Nephron (organoid): Measurements from ENCODE around the gene RTN1.

Experiments
- H3K27ac Mint-ChIP-seq, 3 experiments: 2 replicates each; pipeline ENCODE4 v1.8.0; 2020; ENCODE audit warnings: mixed read lengths in 3 of 3, mild to moderate bottlenecking in 2 of 3, moderate library complexity in 1 of 3
- H3K27me3 Mint-ChIP-seq: 2 replicates; pipeline ENCODE4 v1.8.0; 2021; ENCODE audit warnings: low read depth, mild to moderate bottlenecking, moderate library complexity, mixed read lengths
- H3K36me3 Mint-ChIP-seq: 2 replicates; pipeline ENCODE4 v1.8.0; 2020; ENCODE audit warnings: low read depth, mixed read lengths
- H3K4me1 Mint-ChIP-seq: 2 replicates; pipeline ENCODE4 v1.8.0; 2020; ENCODE audit warnings: mixed read lengths
- H3K4me3 Mint-ChIP-seq, 3 experiments: 2 replicates each; pipeline ENCODE4 v1.8.0; 2020; ENCODE audit warnings: mild to moderate bottlenecking in 3 of 3, mixed read lengths in 3 of 3, moderate library complexity in 2 of 3
- H3K9me3 Mint-ChIP-seq: 2 replicates; pipeline ENCODE4 v1.8.0; 2020; ENCODE audit warnings: mixed read lengths
- TF ChIP-seq, protein P1 (sequence below), 3 experiments: fragments of 200-600 bp; sonication (generic); IDR thresholded peaks; one replicate each; pipeline ENCODE4 v1.5.0; 2021; ENCODE audit warnings: antibody characterized with exemption in 3 of 3; ENCODE audit not compliant: unreplicated experiment in 3 of 3

Gene RTN1

GRCh38 chr14:59913187-59913586 lies 42.6 kb upstream of the RTN1 start:
- no peaks in the 10 kb centered on the region for H3K4me1 Mint-ChIP-seq
- H3K4me3 Mint-ChIP-seq: no peak overlapping the region
- TF ChIP-seq, protein P1, sequence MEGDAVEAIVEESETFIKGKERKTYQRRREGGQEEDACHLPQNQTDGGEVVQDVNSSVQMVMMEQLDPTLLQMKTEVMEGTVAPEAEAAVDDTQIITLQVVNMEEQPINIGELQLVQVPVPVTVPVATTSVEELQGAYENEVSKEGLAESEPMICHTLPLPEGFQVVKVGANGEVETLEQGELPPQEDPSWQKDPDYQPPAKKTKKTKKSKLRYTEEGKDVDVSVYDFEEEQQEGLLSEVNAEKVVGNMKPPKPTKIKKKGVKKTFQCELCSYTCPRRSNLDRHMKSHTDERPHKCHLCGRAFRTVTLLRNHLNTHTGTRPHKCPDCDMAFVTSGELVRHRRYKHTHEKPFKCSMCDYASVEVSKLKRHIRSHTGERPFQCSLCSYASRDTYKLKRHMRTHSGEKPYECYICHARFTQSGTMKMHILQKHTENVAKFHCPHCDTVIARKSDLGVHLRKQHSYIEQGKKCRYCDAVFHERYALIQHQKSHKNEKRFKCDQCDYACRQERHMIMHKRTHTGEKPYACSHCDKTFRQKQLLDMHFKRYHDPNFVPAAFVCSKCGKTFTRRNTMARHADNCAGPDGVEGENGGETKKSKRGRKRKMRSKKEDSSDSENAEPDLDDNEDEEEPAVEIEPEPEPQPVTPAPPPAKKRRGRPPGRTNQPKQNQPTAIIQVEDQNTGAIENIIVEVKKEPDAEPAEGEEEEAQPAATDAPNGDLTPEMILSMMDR (IDR thresholded peaks at IDR 0.05; ENCODE audit: unreplicated experiment in 3 of 3): no peak
- no peaks in the 10 kb centered on the region for H3K9me3 Mint-ChIP-seq
- H3K27ac Mint-ChIP-seq: no peak overlapping the region
- no peaks in the 10 kb centered on the region for H3K27me3 Mint-ChIP-seq
- peaks cover 13% of the 10 kb centered on the region for H3K36me3 Mint-ChIP-seq

DNA sequence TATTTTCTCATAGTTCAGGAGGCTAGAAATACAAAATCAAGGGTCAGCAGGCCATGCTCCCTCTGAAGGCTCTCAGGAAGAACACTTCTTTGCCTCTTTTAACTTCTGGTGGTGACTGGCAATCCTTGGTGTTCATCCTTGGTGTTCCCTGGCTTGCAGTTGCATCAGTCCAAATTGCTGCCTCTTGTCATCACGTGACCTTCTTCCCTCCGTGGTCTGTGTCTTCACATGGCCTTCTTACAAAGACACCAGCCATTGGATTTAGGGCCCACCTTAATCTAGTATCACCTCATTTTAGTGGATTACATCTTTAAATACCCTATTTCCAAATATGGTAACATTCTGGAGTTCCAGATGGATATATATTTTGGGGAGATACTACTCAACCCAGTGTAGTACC lies 41.9 kb upstream of the RTN1 start:
- peaks cover 13% of the 10 kb centered on the region for H3K36me3 Mint-ChIP-seq
- H3K4me3 Mint-ChIP-seq: no peak overlapping the region
- no peaks in the 10 kb centered on the region for H3K9me3 Mint-ChIP-seq
- H3K27me3 Mint-ChIP-seq: no peaks in the 10 kb centered on the region
- TF ChIP-seq, protein P1 (IDR thresholded peaks at IDR 0.05; ENCODE audit: unreplicated experiment in 3 of 3): no peak
- no peaks in the 10 kb centered on the region for H3K4me1 Mint-ChIP-seq
- no peak overlapping the region for H3K27ac Mint-ChIP-seq

DNA sequence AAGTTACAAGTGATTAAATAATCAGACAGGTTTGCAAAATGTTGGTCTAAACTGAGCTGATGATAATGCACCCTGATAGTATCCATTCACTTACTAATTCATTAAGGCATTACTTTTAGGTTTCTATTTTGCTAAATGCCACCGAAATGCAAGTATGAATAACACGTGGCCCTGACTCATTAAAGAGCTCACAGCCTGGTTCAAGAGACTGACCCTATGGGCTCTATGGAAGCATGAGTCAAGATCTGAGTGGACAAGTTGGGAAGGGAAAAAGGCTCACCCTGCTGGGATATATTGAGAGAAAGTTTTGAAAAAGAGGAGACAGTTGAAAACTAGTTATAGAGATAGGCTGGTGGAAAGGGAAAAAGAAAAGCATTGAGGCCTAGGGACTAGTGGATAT lies 34.6 kb upstream of the RTN1 start:
- no peaks in the 10 kb centered on the region for H3K36me3 Mint-ChIP-seq
- H3K4me3 Mint-ChIP-seq: no peak overlapping the region
- no peaks in the 10 kb centered on the region for H3K27me3 Mint-ChIP-seq
- H3K27ac Mint-ChIP-seq: no peak overlapping the region
- H3K9me3 Mint-ChIP-seq: no peaks in the 10 kb centered on the region
- H3K4me1 Mint-ChIP-seq: no peaks in the 10 kb centered on the region
- TF ChIP-seq, protein P1 (IDR thresholded peaks at IDR 0.05; ENCODE audit: unreplicated experiment in 3 of 3): no peak

DNA sequence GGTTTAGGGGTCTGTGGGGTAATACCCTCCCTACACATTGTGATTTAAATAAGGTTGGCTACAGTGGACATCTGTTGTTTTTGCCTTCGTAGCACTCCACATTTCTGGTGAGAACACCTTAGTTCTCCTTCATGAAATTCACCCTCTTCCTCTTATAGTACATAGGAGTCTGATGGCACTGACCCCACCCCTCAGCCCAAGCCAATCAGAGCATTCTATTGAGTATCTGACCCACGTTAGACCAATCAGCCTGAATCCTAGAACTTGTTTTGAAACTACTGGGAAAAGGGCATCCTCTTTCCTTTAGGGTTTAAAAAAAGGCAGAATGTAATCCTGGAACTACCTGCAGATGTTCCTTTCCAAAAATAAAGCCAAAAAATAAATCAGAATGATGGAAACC lies 33.6 kb upstream of the RTN1 start:
- no peaks in the 10 kb centered on the region for H3K36me3 Mint-ChIP-seq
- TF ChIP-seq, protein P1 (IDR thresholded peaks at IDR 0.05; ENCODE audit: unreplicated experiment in 3 of 3): no peak
- no peaks in the 10 kb centered on the region for H3K9me3 Mint-ChIP-seq
- no peaks in the 10 kb centered on the region for H3K4me1 Mint-ChIP-seq
- no peak overlapping the region for H3K4me3 Mint-ChIP-seq
- H3K27me3 Mint-ChIP-seq: peaks cover 6% of the 10 kb centered on the region
- no peak overlapping the region for H3K27ac Mint-ChIP-seq

DNA sequence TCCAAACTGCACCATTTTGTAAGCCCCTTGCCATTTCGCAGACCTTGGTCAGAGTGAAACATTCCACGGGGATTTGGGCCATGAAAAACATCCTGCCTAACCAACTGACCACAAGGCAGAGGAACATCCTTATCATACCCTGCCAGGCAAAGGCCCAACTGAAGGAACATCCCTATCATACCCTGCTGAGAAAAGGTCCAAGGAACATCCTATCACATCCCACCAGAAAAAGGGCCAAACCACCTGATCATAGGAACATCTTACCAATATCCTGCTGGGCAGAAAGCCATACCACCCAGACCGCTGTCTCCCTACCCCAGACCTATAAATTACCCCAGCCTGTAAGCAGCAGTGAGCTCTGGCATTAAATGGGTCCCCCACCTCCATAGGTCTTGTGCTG lies 30.0 kb upstream of the RTN1 start:
- TF ChIP-seq, protein P1 (IDR thresholded peaks at IDR 0.05; ENCODE audit: unreplicated experiment in 3 of 3): no peak
- Mint-ChIP-seq H3K27ac (no peak overlapping the region), H3K9me3 (no peaks in the 10 kb centered on the region), H3K4me1 (no peaks in the 10 kb centered on the region), H3K36me3 (no peaks in the 10 kb centered on the region), H3K4me3 (no peak overlapping the region), H3K27me3 (peaks cover 6% of the 10 kb centered on the region)

GRCh38 chr14:59897757-59898383 lies 27.3 kb upstream of the RTN1 start:
- Mint-ChIP-seq H3K4me3 (no peak overlapping the region), H3K27me3 (peaks cover 20% of the 10 kb centered on the region), H3K36me3 (no peaks in the 10 kb centered on the region), H3K4me1 (no peaks in the 10 kb centered on the region), H3K9me3 (peaks cover 3% of the 10 kb centered on the region), H3K27ac (no peak overlapping the region)
- TF ChIP-seq, protein P1 (IDR thresholded peaks at IDR 0.05; ENCODE audit: unreplicated experiment in 3 of 3): peak; percentile 50 to 64 (median 53)
